Liver (tissue), 9 donors: Measurements from ENCODE around the gene RFWD3. TPM values are rescaled to one million over a fixed set of nuclear protein-coding genes. Genes with fewer than 3 reads are reported as not detected.

ENCODE experiments used
- DNase-seq: peaks from one replicate; pipeline ENCODE4 v3.0.0-alpha.2; 2017; ENCODE audit warnings: low spot score
- H3K27ac ChIP-seq, 2 donors: one replicate each; pipeline ENCODE4 v1.7.0; 2013; ENCODE audit warnings: inconsistent platforms in 2 of 2, low read length in 2 of 2, control low read depth in 1 of 2, low read depth in 1 of 2, mild to moderate bottlenecking in 1 of 2
- H3K27me3 ChIP-seq, 4 donors: one replicate each; pipeline versions ENCODE4 v1.6.1 to v1.7.0; 2013; ENCODE audit warnings: low read length in 3 of 4, inconsistent platforms in 1 of 4, mild to moderate bottlenecking in 1 of 4, moderate library complexity in 1 of 4; ENCODE audit not compliant: control insufficient read depth in 4 of 4, insufficient read depth in 4 of 4
- H3K36me3 ChIP-seq, 4 donors: one replicate each; pipeline versions ENCODE4 v1.6.1 to v1.7.0; 2013; ENCODE audit warnings: low read length in 3 of 4, mild to moderate bottlenecking in 3 of 4, low read depth in 1 of 4, moderate library complexity in 1 of 4; ENCODE audit not compliant: control insufficient read depth in 4 of 4, insufficient read depth in 3 of 4
- H3K4me1 ChIP-seq, 4 donors: one replicate each; pipeline versions ENCODE4 v1.6.1 to v1.7.0; 2013; ENCODE audit warnings: low read length in 3 of 4, mild to moderate bottlenecking in 3 of 4, moderate library complexity in 1 of 4; ENCODE audit not compliant: control insufficient read depth in 4 of 4, insufficient read depth in 4 of 4
- H3K4me3 ChIP-seq, 3 donors: one replicate each; pipeline versions ENCODE4 v1.6.1 to v1.7.0; 2013; ENCODE audit warnings: low read length in 3 of 3, control low read depth in 1 of 3, low read depth in 1 of 3, mild to moderate bottlenecking in 1 of 3
- H3K9ac ChIP-seq, 2 donors: one replicate each; pipeline ENCODE4 v1.7.0; 2013; ENCODE audit warnings: low read length in 2 of 2, mild to moderate bottlenecking in 2 of 2, moderate library complexity in 2 of 2, control low read depth in 1 of 2, low read depth in 1 of 2
- H3K9me3 ChIP-seq, 4 donors: one replicate each; pipeline versions ENCODE4 v1.6.1 to v1.7.0; 2013; ENCODE audit warnings: low read length in 3 of 4; ENCODE audit not compliant: control insufficient read depth in 4 of 4
- EGR1 ChIP-seq, 2 donors: IDR thresholded peaks; 2 replicates each; pipeline ENCODE4 v1.6.1; 2016 to 2018; ENCODE audit warnings: antibody characterized with exemption in 2 of 2, low read depth in 2 of 2
- FOXA1 ChIP-seq: IDR thresholded peaks from 2 replicates; pipeline ENCODE4 v1.6.1; 2016; ENCODE audit warnings: antibody characterized with exemption
- FOXA2 ChIP-seq: IDR thresholded peaks from 2 replicates; pipeline ENCODE4 v1.6.1; 2016; ENCODE audit warnings: antibody characterized with exemption
- GABPA ChIP-seq, 2 donors: IDR thresholded peaks in 1 of 2; conservative IDR thresholded peaks in 1 of 2; 2 replicates each; pipeline ENCODE4 v1.6.1; 2016; ENCODE audit warnings: antibody characterized with exemption in 2 of 2, mild to moderate bottlenecking in 1 of 2, moderate library complexity in 1 of 2
- HNF4A ChIP-seq, 2 donors: conservative IDR thresholded peaks; 2 replicates each; pipeline ENCODE4 v1.6.1; 2016; ENCODE audit warnings: antibody characterized with exemption in 2 of 2, mild to moderate bottlenecking in 2 of 2
- HNF4G ChIP-seq: IDR thresholded peaks from 2 replicates; pipeline ENCODE4 v1.6.1; 2016; ENCODE audit warnings: antibody characterized with exemption
- NR2F2 ChIP-seq: IDR thresholded peaks from 2 replicates; pipeline ENCODE4 v1.6.1; 2016; ENCODE audit warnings: antibody characterized with exemption
- RAD21 ChIP-seq, 2 donors: IDR thresholded peaks; 2 replicates each; pipeline ENCODE4 v1.6.1; 2016; ENCODE audit warnings: antibody characterized with exemption in 2 of 2, mild to moderate bottlenecking in 2 of 2
- RXRA ChIP-seq, 2 donors: IDR thresholded peaks; 2 replicates each; pipeline ENCODE4 v1.6.1; 2017 to 2018; ENCODE audit warnings: antibody characterized with exemption in 2 of 2, mild to moderate bottlenecking in 1 of 2
- SP1 ChIP-seq: IDR thresholded peaks from 2 replicates; pipeline ENCODE4 v1.6.1; 2018; ENCODE audit warnings: antibody characterized with exemption, mild to moderate bottlenecking
- TAF1 ChIP-seq: conservative IDR thresholded peaks from 2 replicates; pipeline ENCODE4 v1.6.1; 2016; ENCODE audit warnings: antibody characterized with exemption, mild to moderate bottlenecking
- WGBS: extraction: QIAGEN DNeasy Blood & Tissue Kit; methylation state at CpG from one replicate; pipeline ENCODE4 v1.1.7; 2013; 5-methylcytosine and 5-hydroxymethylcytosine counted together
- polyA plus RNA-seq, 2 donors: library from polyadenylated mRNA; stranded (reverse) in 1 of 2; unstranded in 1 of 2; fragments of 200-250 nt in 1 of 2; fragments of >200 nt in 1 of 2; fragmentation: Nextera tagmentation in 1 of 2; extraction: Ambion mirVana in 1 of 2; gene quantifications; one replicate each; pipeline versions ENCODE4 v1.2.1 to v1.2.3, GENCODE V29; 2013 to 2015
- total RNA-seq, 2 donors: library from RNA; depleted of rRNA; stranded (reverse); fragments of >200 nt; gene quantifications; one replicate each; pipeline ENCODE4 v1.2.3, GENCODE V29; 2014
- TF ChIP-seq, protein P1 (sequence below): IDR thresholded peaks from 2 replicates; pipeline ENCODE4 v1.6.1; 2016; ENCODE audit warnings: antibody characterized with exemption
- TF ChIP-seq, protein P2 (sequence below): IDR thresholded peaks from 2 replicates; pipeline ENCODE4 v1.6.1; 2016; ENCODE audit warnings: antibody characterized with exemption
- TF ChIP-seq, protein P3 (sequence below): fragments of 150-350 bp; IDR thresholded peaks from 2 replicates; pipeline ENCODE4 v1.5.1; 2017; ENCODE audit warnings: improper control_type of control experiment, low read depth, low read length; ENCODE audit not compliant: missing input control
- donor health status: healthy.
- donor health status: healthy.
- donor health status: healthy.
- donor health status: healthy.
- donor health status: healthy.

RFWD3 gene
- total and polyA plus RNA-seq, 4 donors, result 2.4 to 21.8 (median 9.0) TPM

DNA sequence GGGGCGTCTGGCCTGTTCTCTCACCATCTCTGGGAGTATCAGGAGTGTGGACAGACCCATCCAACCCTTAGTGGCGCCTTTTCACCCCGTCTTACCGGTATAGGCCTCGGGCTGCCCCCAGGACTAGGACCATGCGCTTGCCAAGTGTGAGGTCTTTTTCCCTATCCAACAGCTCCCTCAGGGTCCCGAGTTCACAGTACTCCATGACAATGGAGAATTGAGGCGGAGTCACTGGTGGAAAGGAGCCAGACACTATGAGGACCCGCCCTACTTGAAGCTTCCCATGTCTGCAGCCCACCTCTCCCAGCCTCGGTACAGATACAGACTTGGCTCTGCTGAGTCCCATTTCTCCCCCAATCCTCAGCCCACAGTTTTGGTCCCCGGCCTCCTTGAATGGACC lies 15.9 kb upstream of the RFWD3 start:
- no peak overlapping the region for H3K27ac ChIP-seq
- H3K27me3 ChIP-seq, result no peaks in the 10 kb centered on the region
- DNase-seq, result no peak
- H3K4me1 ChIP-seq, result no peaks in the 10 kb centered on the region
- H3K4me3 ChIP-seq, result no peak overlapping the region
- WGBS, result 90% methylated on average over 11 of the region's 11 CpGs
- TF ChIP-seq EGR1 (IDR thresholded peaks at IDR 0.05; ENCODE audit: low read depth in 2 of 2), result no peak
- TF ChIP-seq, protein P1, sequence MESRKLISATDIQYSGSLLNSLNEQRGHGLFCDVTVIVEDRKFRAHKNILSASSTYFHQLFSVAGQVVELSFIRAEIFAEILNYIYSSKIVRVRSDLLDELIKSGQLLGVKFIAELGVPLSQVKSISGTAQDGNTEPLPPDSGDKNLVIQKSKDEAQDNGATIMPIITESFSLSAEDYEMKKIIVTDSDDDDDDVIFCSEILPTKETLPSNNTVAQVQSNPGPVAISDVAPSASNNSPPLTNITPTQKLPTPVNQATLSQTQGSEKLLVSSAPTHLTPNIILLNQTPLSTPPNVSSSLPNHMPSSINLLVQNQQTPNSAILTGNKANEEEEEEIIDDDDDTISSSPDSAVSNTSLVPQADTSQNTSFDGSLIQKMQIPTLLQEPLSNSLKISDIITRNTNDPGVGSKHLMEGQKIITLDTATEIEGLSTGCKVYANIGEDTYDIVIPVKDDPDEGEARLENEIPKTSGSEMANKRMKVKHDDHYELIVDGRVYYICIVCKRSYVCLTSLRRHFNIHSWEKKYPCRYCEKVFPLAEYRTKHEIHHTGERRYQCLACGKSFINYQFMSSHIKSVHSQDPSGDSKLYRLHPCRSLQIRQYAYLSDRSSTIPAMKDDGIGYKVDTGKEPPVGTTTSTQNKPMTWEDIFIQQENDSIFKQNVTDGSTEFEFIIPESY, result no peak
- no peak for TF ChIP-seq TAF1
- TF ChIP-seq RAD21 (IDR thresholded peaks at IDR 0.05), result no peak
- TF ChIP-seq SP1, result no peak
- TF ChIP-seq, protein P2, sequence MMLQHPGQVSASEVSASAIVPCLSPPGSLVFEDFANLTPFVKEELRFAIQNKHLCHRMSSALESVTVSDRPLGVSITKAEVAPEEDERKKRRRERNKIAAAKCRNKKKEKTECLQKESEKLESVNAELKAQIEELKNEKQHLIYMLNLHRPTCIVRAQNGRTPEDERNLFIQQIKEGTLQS, result no peak
- TF ChIP-seq FOXA2, result no peak
- H3K36me3 ChIP-seq, result peaks cover 0 to 15% (median 10%) of the 10 kb centered on the region in 4 donors
- H3K9me3 ChIP-seq, result no peaks in the 10 kb centered on the region
- no peak overlapping the region for H3K9ac ChIP-seq

DNA sequence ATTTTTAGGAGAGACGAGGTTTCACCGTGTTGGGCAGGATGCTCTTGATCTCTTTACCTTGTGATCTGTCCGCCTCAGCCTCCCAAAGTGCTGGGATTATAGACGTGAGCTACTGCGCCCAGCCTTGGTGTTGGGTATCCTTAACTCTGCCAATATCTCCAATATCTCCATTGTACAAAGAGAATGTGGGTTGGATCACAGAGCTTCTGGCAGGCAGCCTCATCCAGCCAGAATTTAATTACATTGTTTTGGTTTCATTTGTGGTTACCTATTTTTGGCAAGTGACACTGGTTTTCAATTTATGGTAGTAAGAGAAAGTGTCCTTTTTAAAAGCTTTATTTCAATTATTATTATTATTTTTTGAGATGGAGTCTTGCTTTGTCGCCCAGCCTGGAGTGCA lies 14.0 kb upstream of the RFWD3 start:
- Histone ChIP-seq H3K9ac (no peak overlapping the region), H3K27me3 (no peaks in the 10 kb centered on the region), H3K27ac (no peak overlapping the region), H3K4me3 (no peak overlapping the region), H3K36me3 (peaks cover 0 to 18% (median 8%) of the 10 kb centered on the region in 4 donors), H3K9me3 (no peaks in the 10 kb centered on the region), H3K4me1 (no peaks in the 10 kb centered on the region)
- no peak for DNase-seq
- 96% methylated on average over 6 of the region's 6 CpGs for WGBS
- TF ChIP-seq, protein P3, sequence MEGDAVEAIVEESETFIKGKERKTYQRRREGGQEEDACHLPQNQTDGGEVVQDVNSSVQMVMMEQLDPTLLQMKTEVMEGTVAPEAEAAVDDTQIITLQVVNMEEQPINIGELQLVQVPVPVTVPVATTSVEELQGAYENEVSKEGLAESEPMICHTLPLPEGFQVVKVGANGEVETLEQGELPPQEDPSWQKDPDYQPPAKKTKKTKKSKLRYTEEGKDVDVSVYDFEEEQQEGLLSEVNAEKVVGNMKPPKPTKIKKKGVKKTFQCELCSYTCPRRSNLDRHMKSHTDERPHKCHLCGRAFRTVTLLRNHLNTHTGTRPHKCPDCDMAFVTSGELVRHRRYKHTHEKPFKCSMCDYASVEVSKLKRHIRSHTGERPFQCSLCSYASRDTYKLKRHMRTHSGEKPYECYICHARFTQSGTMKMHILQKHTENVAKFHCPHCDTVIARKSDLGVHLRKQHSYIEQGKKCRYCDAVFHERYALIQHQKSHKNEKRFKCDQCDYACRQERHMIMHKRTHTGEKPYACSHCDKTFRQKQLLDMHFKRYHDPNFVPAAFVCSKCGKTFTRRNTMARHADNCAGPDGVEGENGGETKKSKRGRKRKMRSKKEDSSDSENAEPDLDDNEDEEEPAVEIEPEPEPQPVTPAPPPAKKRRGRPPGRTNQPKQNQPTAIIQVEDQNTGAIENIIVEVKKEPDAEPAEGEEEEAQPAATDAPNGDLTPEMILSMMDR, result no peak
- TF ChIP-seq HNF4A (conservative IDR thresholded peaks at IDR 0.05) (no peak), TAF1 (no peak), HNF4G (no peak), FOXA2 (no peak), RXRA (IDR thresholded peaks at IDR 0.05) (no peak)
- TF ChIP-seq, protein P1, result no peak

DNA sequence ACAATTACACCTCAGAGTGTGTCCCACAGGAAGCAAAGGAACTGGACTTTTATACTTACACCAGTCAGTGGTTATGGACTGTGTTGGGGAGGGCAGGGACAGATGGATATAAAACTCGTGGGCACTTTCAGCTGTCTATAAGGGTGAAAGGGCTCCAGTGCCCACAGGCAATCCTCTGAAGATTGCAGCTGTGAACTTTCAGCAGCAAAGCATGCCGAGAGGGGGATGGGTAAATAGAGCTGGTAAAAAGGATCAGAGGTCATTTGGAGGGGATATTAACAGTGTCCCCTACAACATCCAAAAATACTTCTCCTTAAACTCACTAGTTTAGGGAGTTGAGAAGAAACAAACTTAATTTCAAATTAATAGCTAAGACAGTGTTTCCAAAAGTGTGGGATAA lies 13.3 kb upstream of the RFWD3 start:
- Histone ChIP-seq H3K9me3 (no peaks in the 10 kb centered on the region), H3K36me3 (peaks cover 0 to 21% (median 9%) of the 10 kb centered on the region in 4 donors), H3K4me1 (no peaks in the 10 kb centered on the region), H3K4me3 (no peak overlapping the region), H3K27ac (no peak overlapping the region), H3K9ac (no peak overlapping the region), H3K27me3 (no peaks in the 10 kb centered on the region)
- no peak for DNase-seq
- no peak for TF ChIP-seq FOXA1
- TF ChIP-seq, protein P1, result no peak
- no peak for TF ChIP-seq RXRA (IDR thresholded peaks at IDR 0.05)
- TF ChIP-seq NR2F2, result no peak
- no peak for TF ChIP-seq HNF4G
- TF ChIP-seq TAF1, result no peak
- no peak for TF ChIP-seq GABPA (IDR thresholded peaks at IDR 0.05 in 1 of 2, conservative IDR thresholded peaks at IDR 0.05 in 1 of 2)
- no peak for TF ChIP-seq RAD21 (IDR thresholded peaks at IDR 0.05)
- no peak for TF ChIP-seq EGR1 (IDR thresholded peaks at IDR 0.05; ENCODE audit: low read depth in 2 of 2)
- TF ChIP-seq HNF4A (conservative IDR thresholded peaks at IDR 0.05), result no peak
- TF ChIP-seq, protein P3, result no peak
- WGBS, result 43% methylated on average over 2 of the region's 2 CpGs
